Left colon (tissue), 2 donors: Measurements from ENCODE around the gene EDEM1. TPM values are rescaled to one million over a fixed set of nuclear protein-coding genes. Genes with fewer than 3 reads are reported as not detected.
A peak's percentile ranks its signal among the peaks of the same experiment; 100 is the strongest.
"Not testable (repeated sequence)": the region's sequence is repeated elsewhere in the genome, so short reads cannot be mapped to it uniquely, and the experiment has no call there.

ENCODE experiments used
- ATAC-seq: fragments of 200-7000 bp; cut with Tn5 transposase; one replicate; pipeline ENCODE4 v1.9.1; 2020; ENCODE audit warnings: mild to moderate bottlenecking, moderate library complexity
- DNase-seq, 2 donors: peaks; one replicate each; pipeline ENCODE4 v3.0.0-alpha.2; 2020
- intact Hi-C, 2 donors: fragments of 100-400 bp; cut with DNase I in 1 of 2; cut with micrococcal nuclease in 1 of 2; formaldehyde crosslinking; loops; one replicate each; pipeline versions ENCODE4 v1.11.2 to v1.14.0; 2022; cut with DNase I, micrococcal nuclease
- long read RNA-seq: library from polyadenylated mRNA; unstranded; transcript quantifications from one replicate; pipeline ENCODE4 v2.0.0, GENCODE V29; 2021
- total RNA-seq, 2 donors: library from RNA; stranded (reverse); fragmentation: NEBNext Ultra II Directional; extraction: Animal tissue kit (Norgen Biotek cat#: 25700); gene quantifications; one replicate each; pipeline ENCODE4 v1.2.1, GENCODE V29; 2021
- donor health status: DM: no; HTN: no; CAD: no.
- donor health status: DM: yes; HTN: yes; CAD: no.

EDEM1 gene
- total RNA-seq, result 10 to 100 TPM; 49.2 to 62.0 TPM
- long read RNA-seq, full-length matches to known transcripts, result 5 of 9 reads
- long read RNA-seq, partial matches to known transcripts, result 1 of 9 reads
- long read RNA-seq, other reads (novel, unspliced or antisense), result 3 of 9 reads

GRCh38 chr3:5187156-5187919, at the start of gene EDEM1:
Gene EDEM1 (plus strand): TSS chr3:5187707. CDS start chr3:5187806, 99 bp downstream.
- peak; percentile 90 for ATAC-seq
- DNase-seq, result peak; percentile 93 to 96
- intact Hi-C loops, result no loop called here

GRCh38 chr3:5138214-5138981, 49.1 kb upstream of the EDEM1 start:
- no peak for ATAC-seq
- DNase-seq, result no peak
- intact Hi-C loops, result no loop called here

GRCh38 chr3:5140230-5140621, 47.3 kb upstream of the EDEM1 start:
- DNase-seq, result no peak
- ATAC-seq, result no peak
- intact Hi-C loops, result no loop called here

- intact Hi-C loops, result no loop called here
- no peak for ATAC-seq
These were observed 46.7 kb upstream of the EDEM1 start for GRCh38 chr3:5140839-5141238.

GRCh38 chr3:5141760-5142159, 45.7 kb upstream of the EDEM1 start:
- DNase-seq (no peak), ATAC-seq (no peak)
- intact Hi-C loops, result no loop called here

More at GRCh38 chr3:5140839-5141238, 46.7 kb upstream of the EDEM1 start:
- DNase-seq, result no peak

- ATAC-seq, result peak; percentile 38
- intact Hi-C loops, result no loop called here
- no peak for DNase-seq
These were observed 44.0 kb upstream of the EDEM1 start for GRCh38 chr3:5143464-5143863.

- DNase-seq (no peak), ATAC-seq (no peak)
- intact Hi-C loops, result no loop called here
These were observed 43.1 kb upstream of the EDEM1 start for GRCh38 chr3:5144316-5144994.

- no peak for DNase-seq
- ATAC-seq, result no peak
- intact Hi-C loops, result no loop called here
These were observed 42.4 kb upstream of the EDEM1 start for GRCh38 chr3:5145120-5145519.

- intact Hi-C loops, DNase-seq: not testable (repeated sequence)
These were observed 40.4 kb upstream of the EDEM1 start for GRCh38 chr3:5147152-5147551.

GRCh38 chr3:5149306-5149880, 38.1 kb upstream of the EDEM1 start:
- no peak for DNase-seq
- intact Hi-C loops, result no loop called here
- no peak for ATAC-seq

More at GRCh38 chr3:5147152-5147551, 40.4 kb upstream of the EDEM1 start:
- not testable (repeated sequence) for ATAC-seq

- ATAC-seq (no peak), DNase-seq (no peak)
- intact Hi-C loops, result no loop called here
These were observed 35.9 kb upstream of the EDEM1 start for GRCh38 chr3:5151586-5151985.

- intact Hi-C loops, result no loop called here
- DNase-seq (no peak), ATAC-seq (no peak)
These were observed 34.4 kb upstream of the EDEM1 start for GRCh38 chr3:5153074-5153473.

- intact Hi-C loops, result no loop called here
- DNase-seq, result no peak
- ATAC-seq, result no peak
These were observed 32.3 kb upstream of the EDEM1 start for GRCh38 chr3:5155241-5155640.

- no peak for DNase-seq
These were observed 27.2 kb upstream of the EDEM1 start for GRCh38 chr3:5160321-5160720.

GRCh38 chr3:5160940-5161858, 26.3 kb upstream of the EDEM1 start:
- ATAC-seq, result no peak
- intact Hi-C loops, result no loop called here

More at GRCh38 chr3:5160321-5160720, 27.2 kb upstream of the EDEM1 start:
- intact Hi-C loops, result no loop called here
- no peak for ATAC-seq

GRCh38 chr3:5162102-5162501, 25.4 kb upstream of the EDEM1 start:
- ATAC-seq, result no peak

More at GRCh38 chr3:5160940-5161858, 26.3 kb upstream of the EDEM1 start:
- DNase-seq, result no peak

GRCh38 chr3:5165698-5166097, 21.8 kb upstream of the EDEM1 start:
- no peak for ATAC-seq
- intact Hi-C loops, result no loop called here
- no peak for DNase-seq

More at GRCh38 chr3:5162102-5162501, 25.4 kb upstream of the EDEM1 start:
- intact Hi-C loops, result no loop called here
- DNase-seq, result no peak

GRCh38 chr3:5166846-5167245, 20.7 kb upstream of the EDEM1 start:
- no peak for ATAC-seq
- intact Hi-C loops, result no loop called here
- no peak for DNase-seq
